GM12891 (cell line): ENCODE data around the gene IQUB.

ENCODE experiments used
- PAX5 ChIP-seq: IDR thresholded peaks from 2 replicates; pipeline ENCODE4 v1.6.1; 2011; ENCODE audit warnings: low read length, moderate library complexity, mild to moderate bottlenecking; ENCODE audit not compliant: insufficient read depth, severe bottlenecking
- POLR2A ChIP-seq: IDR thresholded peaks from 2 replicates; pipeline ENCODE4 v1.6.1; 2011; ENCODE audit warnings: low read depth, low read length, control low read depth
- POLR2AphosphoS5 ChIP-seq: IDR thresholded peaks from 2 replicates; pipeline ENCODE4 v1.6.1; 2011; ENCODE audit warnings: low read depth, low read length, control low read depth
- POU2F2 ChIP-seq: IDR thresholded peaks from 2 replicates; pipeline ENCODE4 v1.6.1; 2011; ENCODE audit warnings: low read depth, mild to moderate bottlenecking, control low read depth, low read length, moderate library complexity
- SPI1 ChIP-seq: IDR thresholded peaks from 2 replicates; pipeline ENCODE4 v1.6.1; 2011; ENCODE audit warnings: low read depth, low read length, control low read depth
- TAF1 ChIP-seq: IDR thresholded peaks from 2 replicates; pipeline ENCODE4 v1.6.1; 2011; ENCODE audit warnings: low read depth, low read length, control low read depth

DNA sequence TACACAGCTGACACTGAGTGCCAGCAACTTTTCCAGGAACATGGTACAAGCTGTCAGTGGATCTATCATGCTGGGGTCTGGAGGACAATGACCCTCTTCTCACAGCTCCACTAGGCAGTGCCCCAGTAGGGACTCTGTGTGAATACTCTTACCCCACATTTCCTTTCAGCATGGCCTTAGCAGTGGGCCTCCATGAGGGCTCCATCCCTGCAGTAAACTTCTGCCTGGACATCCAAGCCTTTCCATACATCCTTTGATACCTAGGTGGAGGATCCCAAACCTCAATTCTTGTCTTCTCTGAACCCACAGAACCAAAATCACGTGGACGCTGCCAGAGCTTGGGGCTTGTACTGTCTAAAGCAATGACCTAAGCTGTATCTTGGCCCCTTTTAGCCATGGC is 116.8 kb downstream of the IQUB start:
- TF ChIP-seq POLR2A (no peak), PAX5 (no peak), POLR2AphosphoS5 (no peak), TAF1 (no peak), SPI1 (no peak), POU2F2 (no peak)
